GM12878 (cell line): ENCODE measurements around the gene IL1B. TPM values are rescaled to one million over a fixed set of nuclear protein-coding genes. Genes with fewer than 3 reads are reported as not detected.

Source experiments
- ATAC-seq: fragments of 200-7000 bp; cut with Tn5 transposase; 3 replicates; pipeline ENCODE4 v1.9.1; 2020; ENCODE audit warnings: mild to moderate bottlenecking, moderate library complexity
- BruUV-seq: library from RNA; stranded (reverse); fragments of 400-500 nt; replicated peaks from 2 replicates; lab custom pipeline; 2021; lab: Mats Ljungman, UMichigan
- CTCF ChIA-PET: fragments of 300-600 bp; sonication (Branson Sonifier 250); formaldehyde crosslinking; extraction: SDS; loops from one replicate; lab custom pipeline; 2021; ENCODE audit warnings: inconsistent platforms; lab: Yijun Ruan, JAX
- POLR2A ChIA-PET: fragments of 350-600 bp; formaldehyde crosslinking; extraction: SDS; loops from one replicate; lab custom pipeline; 2021; ENCODE audit warnings: inconsistent platforms; lab: Charles Lee
- RAD21 ChIA-PET: fragments of 300-600 bp; sonication (Branson Sonifier 250); formaldehyde crosslinking; loops from one replicate; lab custom pipeline; 2023; ENCODE audit warnings: antibody characterized with exemption; ENCODE audit not compliant: unreplicated experiment; lab: Charles Lee
- SMC1A ChIA-PET: fragments of 300-600 bp; sonication (Branson Sonifier 250); formaldehyde crosslinking; loops from one replicate; lab custom pipeline; 2023; ENCODE audit not compliant: unreplicated experiment, uncharacterized antibody; lab: Charles Lee
- DNase-seq: peaks from one replicate; pipeline ENCODE4 v3.0.0-alpha.2; 2011; ENCODE audit warnings: low read depth, low spot score
- FAIRE-seq: peaks from 3 replicates; lab custom pipeline; 2011; peaks lifted over from hg19 to GRCh38; lab: Jason Lieb, UNC
- H2AFZ ChIP-seq: 2 replicates; pipeline ENCODE4 v1.6.0; 2011; ENCODE audit warnings: low read depth, low read length, control low read depth; ENCODE audit not compliant: control insufficient read depth
- H3K27ac ChIP-seq: 2 replicates; pipeline ENCODE4 v1.5.1; 2011; ENCODE audit warnings: control low read depth; ENCODE audit not compliant: control insufficient read depth, insufficient read depth
- H3K27me3 ChIP-seq, 2 experiments: replicated peaks in 1 of 2; 2 replicates each; pipeline versions ENCODE4 v1.6.0 to v1.6.1; 2011; ENCODE audit warnings: low read length in 1 of 2; ENCODE audit not compliant: control insufficient read depth in 2 of 2, insufficient read depth in 2 of 2
- H3K36me3 ChIP-seq, 2 experiments: 2 replicates each; pipeline ENCODE4 v1.5.1; 2011; ENCODE audit warnings: low read length in 1 of 2; ENCODE audit not compliant: control insufficient read depth in 2 of 2, insufficient read depth in 2 of 2
- H3K4me1 ChIP-seq: 2 replicates; pipeline ENCODE4 v1.6.1; 2011; ENCODE audit warnings: mild to moderate bottlenecking, low read length, moderate library complexity, mixed read lengths; ENCODE audit not compliant: control insufficient read depth, insufficient read depth
- H3K4me2 ChIP-seq: 2 replicates; pipeline ENCODE4 v1.6.0; 2011; ENCODE audit warnings: control low read depth; ENCODE audit not compliant: control insufficient read depth, insufficient read depth
- H3K4me3 ChIP-seq: fragments of 200-600 bp; sonication (generic); 2 replicates; pipeline ENCODE4 v1.5.1; 2016
- H3K79me2 ChIP-seq: 2 replicates; pipeline ENCODE4 v1.6.0; 2011; ENCODE audit warnings: low read length; ENCODE audit not compliant: control insufficient read depth, insufficient read depth
- H3K9ac ChIP-seq: 2 replicates; pipeline ENCODE4 v1.8.0; 2011; ENCODE audit warnings: low read length, control low read depth, mixed read lengths; ENCODE audit not compliant: control insufficient read depth, insufficient read depth
- H3K9me3 ChIP-seq: replicated peaks from 3 replicates; pipeline ENCODE4 v1.5.1; 2011; ENCODE audit warnings: mild to moderate bottlenecking, low read length; ENCODE audit not compliant: control insufficient read depth, insufficient read depth
- H4K20me1 ChIP-seq: 2 replicates; pipeline ENCODE4 v1.6.0; 2011; ENCODE audit not compliant: control insufficient read depth, insufficient read depth
- BMI1 ChIP-seq: fragments of 450-650 bp; IDR thresholded peaks from 2 replicates; pipeline ENCODE4 v1.6.1; 2016; ENCODE audit warnings: mild to moderate bottlenecking, moderate library complexity, borderline replicate concordance
- CEBPB ChIP-seq, 2 experiments: fragments of 150-350 bp in 1 of 2; IDR thresholded peaks; 2 replicates each; pipeline ENCODE4 v1.6.1; 2012 to 2014; ENCODE audit warnings: low read depth in 2 of 2, low read length in 2 of 2, borderline replicate concordance in 1 of 2, inconsistent platforms in 1 of 2
- EED ChIP-seq: sonication (generic); IDR thresholded peaks from 2 replicates; pipeline ENCODE4 v1.6.1; 2016; ENCODE audit warnings: antibody characterized with exemption, low read depth
- FOXK2 ChIP-seq: fragments of 450-650 bp; IDR thresholded peaks from 2 replicates; pipeline ENCODE4 v1.6.1; 2017; ENCODE audit warnings: mild to moderate bottlenecking, moderate library complexity
- HDAC6 ChIP-seq: fragments of 200-600 bp; sonication (generic); IDR thresholded peaks from one replicate; pipeline ENCODE4 v1.8.0; 2017; ENCODE audit warnings: antibody characterized with exemption; ENCODE audit not compliant: unreplicated experiment
- KLF5 ChIP-seq: fragments of 450-650 bp; IDR thresholded peaks from 2 replicates; pipeline ENCODE4 v1.6.1; 2014; ENCODE audit warnings: mild to moderate bottlenecking; ENCODE audit not compliant: partially characterized antibody
- RAD51 ChIP-seq: fragments of 450-650 bp; IDR thresholded peaks from 2 replicates; pipeline ENCODE4 v1.6.1; 2016; ENCODE audit warnings: moderate library complexity, mild to moderate bottlenecking, inconsistent platforms
- RBBP5 ChIP-seq: fragments of 200-600 bp; sonication (generic); conservative IDR thresholded peaks from 2 replicates; pipeline ENCODE4 v1.6.1; 2016
- SP1 ChIP-seq: IDR thresholded peaks from one replicate; pipeline ENCODE4 v1.6.1; 2011; ENCODE audit warnings: low read depth, low read length
- SUPT20H ChIP-seq: IDR thresholded peaks from 2 replicates; pipeline ENCODE4 v1.6.1; 2011; ENCODE audit warnings: low read depth, mild to moderate bottlenecking, low read length, moderate library complexity, borderline replicate concordance; ENCODE audit not compliant: control insufficient read depth
- TARDBP ChIP-seq: IDR thresholded peaks from 2 replicates; pipeline ENCODE4 v1.6.1; 2016; ENCODE audit warnings: borderline replicate concordance
- YY1 ChIP-seq: IDR thresholded peaks from 2 replicates; pipeline ENCODE4 v1.6.1; 2011; ENCODE audit warnings: low read depth, mild to moderate bottlenecking, low read length
- ZNF217 ChIP-seq: fragments of 450-650 bp; IDR thresholded peaks from 2 replicates; pipeline ENCODE4 v1.6.1; 2017; ENCODE audit warnings: antibody characterized with exemption, mild to moderate bottlenecking
- WGBS: methylation state at CpG from one replicate; pipeline ENCODE4 v1.1.6; 2016; ENCODE audit warnings: low lambda C conversion rate; ENCODE audit not compliant: insufficient replicate concordance, insufficient coverage; ENCODE audit errors: missing lambda C conversion rate; 5-methylcytosine and 5-hydroxymethylcytosine counted together
- in situ Hi-C: fragments of 300-500 bp; cut with MboI; formaldehyde crosslinking; loops from 9 replicates; pipeline ENCODE4 v1.14.3; 2018; ENCODE audit warnings: mixed read lengths
- intact Hi-C: fragments of 100-400 bp; cut with micrococcal nuclease; formaldehyde crosslinking; loops from one replicate; pipeline ENCODE4 v1.14.2; 2022; ENCODE audit not compliant: unreplicated experiment
- polyA plus RNA-seq, 11 experiments: library from polyadenylated mRNA; depleted of rRNA in 4 of 11; unstranded in 6 of 11; stranded (reverse) in 5 of 11; fragments of >200 nt; fragmentation: Nextera tagmentation in 4 of 11; fragmentation: Illumina TruSeq in 1 of 11; extraction: Ambion mirVana in 4 of 11; extraction: Trizol in 1 of 11; gene quantifications; 1 replicate in 1 of 11; 2 replicates in 10 of 11; pipeline versions ENCODE4 v1.2.1 to v1.2.3, GENCODE V29; 2011 to 2016; ENCODE audit warnings: inconsistent platforms in 2 of 11, missing spikeins in 2 of 11, low read depth in 1 of 11
- total RNA-seq, 4 experiments: library from RNA; depleted of rRNA in 3 of 4; stranded (reverse); fragments of >200 nt in 3 of 4; fragmentation: Illumina TruSeq in 1 of 4; extraction: Trizol in 1 of 4; gene quantifications; 2 replicates each; pipeline versions ENCODE4 v1.2.1 to v1.2.3, GENCODE V29; 2013 to 2021
- TF ChIP-seq, protein P1 (sequence below): fragments of 450-650 bp; formaldehyde crosslinking; IDR thresholded peaks from 2 replicates; pipeline ENCODE4 v1.4.0; 2020; ENCODE audit warnings: mild to moderate bottlenecking, moderate library complexity
- TF ChIP-seq, protein P2 (sequence below): IDR thresholded peaks from 2 replicates; pipeline ENCODE4 v1.6.1; 2012; ENCODE audit warnings: low read depth, low read length, improper control_type of control experiment
- TF ChIP-seq, protein P3 (sequence below): fragments of 450-650 bp; formaldehyde crosslinking; IDR thresholded peaks from 2 replicates; pipeline ENCODE4 v1.4.0; 2022; ENCODE audit warnings: mild to moderate bottlenecking, moderate library complexity

IL1B gene
- total and polyA plus RNA-seq, 10 of the 15 experiments (the other 5 are each of a cell fraction or from before 2014, with no cell fraction given) = 0.20 to 1.6 (median 0.84) TPM

DNA sequence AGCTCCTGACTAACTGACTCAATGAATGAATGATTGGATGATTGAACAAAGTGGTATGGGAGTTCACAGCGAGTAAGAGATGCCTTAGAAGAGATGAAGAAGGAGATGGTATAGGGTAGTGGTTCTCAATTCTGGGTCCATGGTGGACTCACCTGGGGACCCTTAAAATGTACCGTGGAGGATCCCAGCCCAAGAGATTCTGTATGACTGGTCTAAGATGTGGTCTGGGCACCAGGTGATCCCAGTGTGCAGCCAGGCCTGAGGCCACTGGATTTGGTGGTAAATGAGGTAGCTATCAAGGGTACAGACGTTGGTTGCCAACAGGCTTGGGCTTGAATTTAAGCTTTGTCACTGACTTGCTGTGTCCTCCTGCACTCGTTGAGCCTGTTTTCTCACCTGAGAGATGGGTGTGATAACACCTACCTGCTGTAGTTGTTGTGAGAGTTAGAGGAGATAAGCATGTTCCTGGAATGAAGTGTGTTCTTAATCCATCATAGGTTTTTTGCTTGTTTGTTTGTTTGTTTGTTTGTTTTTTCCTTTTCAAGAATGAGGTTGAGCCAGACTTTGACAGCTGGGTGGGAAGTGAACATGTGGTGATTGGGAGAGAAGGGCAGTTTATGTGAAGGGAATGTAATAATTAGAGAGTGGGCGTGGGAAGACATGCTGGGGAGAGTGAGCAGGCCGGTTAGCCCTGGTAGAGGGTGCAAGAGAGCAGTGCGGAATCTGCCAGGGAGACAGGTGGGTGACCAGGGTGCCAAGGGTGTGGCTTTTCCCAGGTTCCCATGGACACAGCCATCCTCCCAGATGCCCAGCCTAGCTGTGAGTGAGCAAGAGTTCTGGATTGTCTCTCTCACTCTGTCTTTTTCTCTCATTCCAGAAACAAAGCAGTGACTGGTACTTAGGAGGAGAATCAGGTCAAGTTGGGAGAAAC, 31.4 kb upstream of the IL1B start:
- H2AFZ ChIP-seq = no peak overlapping the region
- ATAC-seq (no peak), FAIRE-seq (no peak), DNase-seq (no peak)
- SMC1A ChIA-PET = interaction anchor here (1.3 to 1.6 kb wide), 2 partner anchors 10 to 17 kb away, joined by 4 read pairs; no protein-coding TSS in a partner anchor
- no peaks in the 10 kb centered on the region; a peak in 1 of 4 replicates for H3K27me3 ChIP-seq
- no peak overlapping the region for H3K4me3 ChIP-seq
- WGBS = 21% methylated on average over 7 of the region's 7 CpGs
- H3K27ac ChIP-seq = no peak overlapping the region
- RAD21 ChIA-PET = no interaction called here
- in situ Hi-C loops (no loop called here), intact Hi-C loops (no loop called here)
- H4K20me1 ChIP-seq = no peaks in the 10 kb centered on the region
- no peaks in the 10 kb centered on the region for H3K9me3 ChIP-seq
- no peak overlapping the region for H3K9ac ChIP-seq
- no peak overlapping the region for H3K4me2 ChIP-seq
- no peaks in the 10 kb centered on the region for H3K79me2 ChIP-seq
- POLR2A ChIA-PET = no interaction called here
- CTCF ChIA-PET = interaction anchor here (1.0 kb wide), 3 partner anchors 18 to 119 kb away, joined by 3 to 6 read pairs (median 3); no protein-coding TSS in a partner anchor
- no peaks in the 10 kb centered on the region for H3K36me3 ChIP-seq
- no TSS peak for BruUV-seq
- H3K4me1 ChIP-seq = no peaks in the 10 kb centered on the region
- TF ChIP-seq, protein P1, sequence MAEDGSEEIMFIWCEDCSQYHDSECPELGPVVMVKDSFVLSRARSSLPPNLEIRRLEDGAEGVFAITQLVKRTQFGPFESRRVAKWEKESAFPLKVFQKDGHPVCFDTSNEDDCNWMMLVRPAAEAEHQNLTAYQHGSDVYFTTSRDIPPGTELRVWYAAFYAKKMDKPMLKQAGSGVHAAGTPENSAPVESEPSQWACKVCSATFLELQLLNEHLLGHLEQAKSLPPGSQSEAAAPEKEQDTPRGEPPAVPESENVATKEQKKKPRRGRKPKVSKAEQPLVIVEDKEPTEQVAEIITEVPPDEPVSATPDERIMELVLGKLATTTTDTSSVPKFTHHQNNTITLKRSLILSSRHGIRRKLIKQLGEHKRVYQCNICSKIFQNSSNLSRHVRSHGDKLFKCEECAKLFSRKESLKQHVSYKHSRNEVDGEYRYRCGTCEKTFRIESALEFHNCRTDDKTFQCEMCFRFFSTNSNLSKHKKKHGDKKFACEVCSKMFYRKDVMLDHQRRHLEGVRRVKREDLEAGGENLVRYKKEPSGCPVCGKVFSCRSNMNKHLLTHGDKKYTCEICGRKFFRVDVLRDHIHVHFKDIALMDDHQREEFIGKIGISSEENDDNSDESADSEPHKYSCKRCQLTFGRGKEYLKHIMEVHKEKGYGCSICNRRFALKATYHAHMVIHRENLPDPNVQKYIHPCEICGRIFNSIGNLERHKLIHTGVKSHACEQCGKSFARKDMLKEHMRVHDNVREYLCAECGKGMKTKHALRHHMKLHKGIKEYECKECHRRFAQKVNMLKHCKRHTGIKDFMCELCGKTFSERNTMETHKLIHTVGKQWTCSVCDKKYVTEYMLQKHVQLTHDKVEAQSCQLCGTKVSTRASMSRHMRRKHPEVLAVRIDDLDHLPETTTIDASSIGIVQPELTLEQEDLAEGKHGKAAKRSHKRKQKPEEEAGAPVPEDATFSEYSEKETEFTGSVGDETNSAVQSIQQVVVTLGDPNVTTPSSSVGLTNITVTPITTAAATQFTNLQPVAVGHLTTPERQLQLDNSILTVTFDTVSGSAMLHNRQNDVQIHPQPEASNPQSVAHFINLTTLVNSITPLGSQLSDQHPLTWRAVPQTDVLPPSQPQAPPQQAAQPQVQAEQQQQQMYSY = no peak
- no peak for TF ChIP-seq RBBP5
- no peak for TF ChIP-seq TARDBP
- TF ChIP-seq HDAC6 = no peak
- TF ChIP-seq KLF5 = no peak
- TF ChIP-seq, protein P2, sequence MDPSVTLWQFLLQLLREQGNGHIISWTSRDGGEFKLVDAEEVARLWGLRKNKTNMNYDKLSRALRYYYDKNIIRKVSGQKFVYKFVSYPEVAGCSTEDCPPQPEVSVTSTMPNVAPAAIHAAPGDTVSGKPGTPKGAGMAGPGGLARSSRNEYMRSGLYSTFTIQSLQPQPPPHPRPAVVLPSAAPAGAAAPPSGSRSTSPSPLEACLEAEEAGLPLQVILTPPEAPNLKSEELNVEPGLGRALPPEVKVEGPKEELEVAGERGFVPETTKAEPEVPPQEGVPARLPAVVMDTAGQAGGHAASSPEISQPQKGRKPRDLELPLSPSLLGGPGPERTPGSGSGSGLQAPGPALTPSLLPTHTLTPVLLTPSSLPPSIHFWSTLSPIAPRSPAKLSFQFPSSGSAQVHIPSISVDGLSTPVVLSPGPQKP = no peak
- TF ChIP-seq, protein P3, sequence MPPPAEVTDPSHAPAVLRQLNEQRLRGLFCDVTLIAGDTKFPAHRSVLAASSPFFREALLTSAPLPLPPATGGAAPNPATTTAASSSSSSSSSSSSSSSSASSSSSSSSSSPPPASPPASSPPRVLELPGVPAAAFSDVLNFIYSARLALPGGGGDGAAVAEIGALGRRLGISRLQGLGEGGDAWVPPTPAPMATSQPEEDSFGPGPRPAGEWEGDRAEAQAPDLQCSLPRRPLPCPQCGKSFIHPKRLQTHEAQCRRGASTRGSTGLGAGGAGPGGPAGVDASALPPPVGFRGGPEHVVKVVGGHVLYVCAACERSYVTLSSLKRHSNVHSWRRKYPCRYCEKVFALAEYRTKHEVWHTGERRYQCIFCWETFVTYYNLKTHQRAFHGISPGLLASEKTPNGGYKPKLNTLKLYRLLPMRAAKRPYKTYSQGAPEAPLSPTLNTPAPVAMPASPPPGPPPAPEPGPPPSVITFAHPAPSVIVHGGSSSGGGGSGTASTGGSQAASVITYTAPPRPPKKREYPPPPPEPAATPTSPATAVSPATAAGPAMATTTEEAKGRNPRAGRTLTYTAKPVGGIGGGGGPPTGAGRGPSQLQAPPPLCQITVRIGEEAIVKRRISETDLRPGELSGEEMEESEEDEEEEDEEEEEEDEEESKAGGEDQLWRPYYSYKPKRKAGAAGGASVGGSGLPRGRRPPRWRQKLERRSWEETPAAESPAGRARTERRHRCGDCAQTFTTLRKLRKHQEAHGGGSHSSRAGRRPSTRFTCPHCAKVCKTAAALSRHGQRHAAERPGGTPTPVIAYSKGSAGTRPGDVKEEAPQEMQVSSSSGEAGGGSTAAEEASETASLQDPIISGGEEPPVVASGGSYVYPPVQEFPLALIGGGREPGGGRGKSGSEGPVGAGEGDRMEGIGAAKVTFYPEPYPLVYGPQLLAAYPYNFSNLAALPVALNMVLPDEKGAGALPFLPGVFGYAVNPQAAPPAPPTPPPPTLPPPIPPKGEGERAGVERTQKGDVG (CRISPR knock-in tag) = no peak
- TF ChIP-seq RAD51 = no peak
- no peak for TF ChIP-seq FOXK2
- TF ChIP-seq CEBPB (IDR thresholded peaks at IDR 0.05; ENCODE audit: borderline replicate concordance in 1 of 2, low read depth in 2 of 2, low read length in 2 of 2) = no peak
- no peak for TF ChIP-seq SP1
- TF ChIP-seq EED = no peak
- no peak for TF ChIP-seq ZNF217
- TF ChIP-seq YY1 = no peak
- no peak for TF ChIP-seq SUPT20H
- no peak for TF ChIP-seq BMI1
